ENCODE data around the gene FGGY.
A peak's percentile ranks its signal among the peaks of the same experiment; 100 is the strongest.

DNA sequence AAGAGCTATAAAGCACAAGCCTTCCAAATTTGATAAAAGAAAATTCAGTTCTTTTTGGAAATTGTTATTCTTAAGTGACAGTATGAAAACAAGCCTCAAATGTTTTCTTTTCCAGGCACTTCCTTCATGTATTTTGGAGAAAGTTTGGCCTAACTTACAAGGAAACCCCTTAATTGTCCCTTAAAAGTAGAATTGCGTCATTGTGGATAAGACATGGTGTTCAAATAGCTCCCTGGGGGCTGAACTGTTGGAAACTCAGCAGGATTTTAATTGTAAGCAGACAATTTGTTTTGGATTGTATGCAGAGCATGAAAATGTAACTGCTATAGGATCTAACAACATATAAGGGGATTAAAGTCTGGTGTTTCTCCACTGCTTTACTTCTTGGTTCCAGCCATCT is 35.4 kb upstream of the FGGY start:
- no peak for TF ChIP-seq EZH2 (IDR thresholded peaks at IDR 0.05)
- peak; percentile 56; the same call in 1 of the 2 replicates for TF ChIP-seq POLR2AphosphoS5 (IDR thresholded peaks at IDR 0.05; ENCODE audit: borderline replicate concordance, low read depth, low read length)
- no peak for TF ChIP-seq FOXP2 (optimal IDR thresholded peaks at IDR 0.05; ENCODE audit: control extremely low read depth, extremely low read length, insufficient read depth)
